ENCODE measurements around the gene SDCCAG8. TPM values are rescaled to one million over a fixed set of nuclear protein-coding genes. Genes with fewer than 3 reads are reported as not detected.

SDCCAG8 gene
- total RNA-seq, 4 donors from 2014 or later = 24.5 to 52.7 (median 31.7) TPM

DNA sequence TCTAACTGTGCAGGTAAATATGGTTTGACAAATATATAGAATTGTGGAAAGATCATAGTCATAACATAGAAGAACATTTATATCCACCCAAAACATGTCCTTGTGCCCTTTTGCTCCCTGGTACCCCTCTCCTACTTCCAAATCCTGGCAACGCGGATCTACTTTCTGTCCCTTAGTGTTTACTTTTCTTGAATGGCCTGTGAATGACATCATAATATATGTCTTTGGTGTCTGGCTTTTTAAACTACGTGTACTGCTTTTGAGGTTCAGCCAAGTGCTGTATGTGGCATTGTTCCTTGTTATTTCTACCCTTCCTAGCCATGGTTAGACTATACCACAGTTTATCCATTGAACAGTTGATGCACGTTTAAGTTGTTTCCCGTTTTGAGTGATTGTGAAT lies 155.6 kb downstream of the SDCCAG8 start:
- 83% methylated on average over 5 of the region's 5 CpGs for WGBS
- Histone ChIP-seq H3K27ac (replicated peaks in 1 of 4) (no peak overlapping the region), H3K9me3 (no peaks in the 10 kb centered on the region), H3K4me1 (no peaks in the 10 kb centered on the region), H3K36me3 (peaks cover 0 to 21% (median 9%) of the 10 kb centered on the region in 4 donors), H3K27me3 (no peaks in the 10 kb centered on the region), H3K4me3 (no peak overlapping the region)
- TF ChIP-seq EP300 (IDR thresholded peaks at IDR 0.05) (no peak), POLR2AphosphoS5 (IDR thresholded peaks at IDR 0.05) (no peak), POLR2A (IDR thresholded peaks at IDR 0.05; ENCODE audit: low read depth) (no peak)
- TF ChIP-seq, protein P1, sequence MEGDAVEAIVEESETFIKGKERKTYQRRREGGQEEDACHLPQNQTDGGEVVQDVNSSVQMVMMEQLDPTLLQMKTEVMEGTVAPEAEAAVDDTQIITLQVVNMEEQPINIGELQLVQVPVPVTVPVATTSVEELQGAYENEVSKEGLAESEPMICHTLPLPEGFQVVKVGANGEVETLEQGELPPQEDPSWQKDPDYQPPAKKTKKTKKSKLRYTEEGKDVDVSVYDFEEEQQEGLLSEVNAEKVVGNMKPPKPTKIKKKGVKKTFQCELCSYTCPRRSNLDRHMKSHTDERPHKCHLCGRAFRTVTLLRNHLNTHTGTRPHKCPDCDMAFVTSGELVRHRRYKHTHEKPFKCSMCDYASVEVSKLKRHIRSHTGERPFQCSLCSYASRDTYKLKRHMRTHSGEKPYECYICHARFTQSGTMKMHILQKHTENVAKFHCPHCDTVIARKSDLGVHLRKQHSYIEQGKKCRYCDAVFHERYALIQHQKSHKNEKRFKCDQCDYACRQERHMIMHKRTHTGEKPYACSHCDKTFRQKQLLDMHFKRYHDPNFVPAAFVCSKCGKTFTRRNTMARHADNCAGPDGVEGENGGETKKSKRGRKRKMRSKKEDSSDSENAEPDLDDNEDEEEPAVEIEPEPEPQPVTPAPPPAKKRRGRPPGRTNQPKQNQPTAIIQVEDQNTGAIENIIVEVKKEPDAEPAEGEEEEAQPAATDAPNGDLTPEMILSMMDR (IDR thresholded peaks at IDR 0.05) = no peak
- DNase-seq (ENCODE audit: extremely low spot score) = no peak
- intact Hi-C loops (cut with DNase I) = no loop called here

DNA sequence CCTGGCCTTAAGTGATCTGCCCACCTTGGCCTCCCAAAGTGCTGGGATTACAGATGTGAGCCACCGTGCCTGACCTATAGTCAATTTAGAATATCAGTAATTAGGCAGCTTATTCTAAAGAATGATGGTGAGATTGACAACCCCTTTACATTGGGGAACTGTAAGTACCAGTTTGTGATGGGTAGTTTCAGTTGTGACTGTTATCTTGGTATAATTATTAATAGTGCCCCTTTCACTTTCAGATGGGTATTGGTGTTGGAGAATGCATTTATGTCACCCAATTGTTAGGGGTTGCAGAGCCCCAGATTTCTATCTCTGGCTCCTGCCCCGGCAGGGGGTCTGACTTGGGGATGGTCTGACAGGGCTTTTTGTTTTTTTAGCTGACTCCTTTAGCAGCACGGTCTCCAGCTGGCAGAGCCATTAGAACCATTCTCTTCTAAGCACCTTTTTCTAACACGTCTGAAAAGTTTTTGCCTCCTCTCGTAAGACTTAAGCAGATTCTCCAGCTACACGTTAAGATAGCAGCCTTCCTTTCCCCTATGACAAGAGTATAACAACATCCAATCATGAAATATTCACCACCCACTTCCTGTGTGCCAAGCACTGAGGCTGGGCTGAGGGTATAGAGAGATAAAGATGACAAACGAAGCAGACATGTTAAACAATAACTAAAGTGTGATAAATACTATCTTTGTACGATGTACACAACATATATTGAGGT lies 157.8 kb downstream of the SDCCAG8 start:
- Histone ChIP-seq H3K9me3 (no peaks in the 10 kb centered on the region), H3K27me3 (no peaks in the 10 kb centered on the region), H3K27ac (replicated peaks in 1 of 4) (no peak overlapping the region), H3K36me3 (peaks cover 0 to 20% (median 12%) of the 10 kb centered on the region in 4 donors), H3K4me1 (no peaks in the 10 kb centered on the region), H3K4me3 (no peak overlapping the region)
- WGBS = 84% methylated on average over 8 of the region's 8 CpGs
- TF ChIP-seq POLR2A (IDR thresholded peaks at IDR 0.05; ENCODE audit: low read depth) (no peak), POLR2AphosphoS5 (IDR thresholded peaks at IDR 0.05) (no peak), EP300 (IDR thresholded peaks at IDR 0.05) (no peak)
- TF ChIP-seq, protein P1 (IDR thresholded peaks at IDR 0.05) = no peak
- intact Hi-C loops (cut with DNase I) = no loop called here
- no peak for DNase-seq (ENCODE audit: extremely low spot score)

DNA sequence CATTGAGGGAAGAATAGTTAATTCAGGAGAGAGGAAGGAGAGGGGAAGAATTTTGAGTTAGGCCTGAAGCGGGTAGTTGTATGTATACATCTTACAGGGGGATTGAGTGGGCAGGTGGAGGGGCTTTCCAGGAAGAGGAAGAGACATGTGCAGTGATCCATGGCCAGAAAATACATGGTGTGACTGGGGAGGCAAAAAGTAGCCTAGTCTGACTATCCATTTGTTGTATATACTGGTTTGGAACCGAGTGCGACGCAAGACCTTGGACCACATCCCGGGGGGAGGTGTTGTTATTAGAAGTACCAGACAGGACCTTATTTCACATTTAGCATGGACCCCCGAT lies 158.3 kb downstream of the SDCCAG8 start:
- Histone ChIP-seq H3K4me3 (no peak overlapping the region), H3K36me3 (peaks cover 3 to 20% (median 12%) of the 10 kb centered on the region in 4 donors), H3K27ac (replicated peaks in 1 of 4) (no peak overlapping the region), H3K4me1 (no peaks in the 10 kb centered on the region), H3K9me3 (no peaks in the 10 kb centered on the region), H3K27me3 (no peaks in the 10 kb centered on the region)
- no peak for DNase-seq (ENCODE audit: extremely low spot score)
- intact Hi-C loops (cut with DNase I) = no loop called here
- 93% methylated on average over 6 of the region's 6 CpGs for WGBS
- no peak for TF ChIP-seq POLR2AphosphoS5 (IDR thresholded peaks at IDR 0.05)
- TF ChIP-seq POLR2A (IDR thresholded peaks at IDR 0.05; ENCODE audit: low read depth) = no peak
- TF ChIP-seq, protein P1 (IDR thresholded peaks at IDR 0.05) = no peak
- TF ChIP-seq EP300 (IDR thresholded peaks at IDR 0.05) = no peak

DNA sequence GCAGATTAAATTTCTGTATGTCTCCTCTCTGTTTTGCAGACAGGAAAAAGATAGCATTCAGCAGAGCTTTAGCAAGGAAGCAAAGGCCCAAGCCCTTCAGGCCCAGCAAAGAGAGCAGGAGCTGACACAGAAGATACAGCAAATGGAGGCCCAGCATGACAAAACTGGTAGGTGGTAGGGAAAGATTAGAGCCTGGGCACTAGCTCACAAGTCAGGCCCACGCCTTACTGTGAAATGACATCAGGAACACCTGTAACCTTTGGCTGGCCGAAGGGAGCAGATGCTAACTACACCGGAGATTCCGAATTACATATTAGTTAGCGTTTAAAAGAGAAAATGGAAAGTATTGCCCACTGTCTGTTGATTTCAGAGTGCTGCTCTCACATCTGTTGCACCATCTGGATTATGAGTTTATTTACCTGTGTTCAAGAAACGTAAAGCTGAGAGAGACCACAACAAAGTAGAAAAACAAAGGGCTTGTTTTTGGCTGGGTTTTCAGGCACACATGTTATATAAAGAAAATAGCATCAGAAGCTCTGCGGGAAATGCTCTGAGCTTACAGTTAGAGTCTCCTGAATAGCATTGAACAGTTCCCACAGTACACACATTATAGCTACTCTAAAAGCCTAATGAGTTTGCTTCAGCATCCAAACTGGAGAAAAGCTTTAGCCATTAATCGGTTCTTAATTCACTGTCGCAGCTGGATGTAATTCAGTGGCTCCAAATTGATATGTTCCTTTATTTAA lies 160.0 kb downstream of the SDCCAG8 start:
- H3K4me1 ChIP-seq = no peaks in the 10 kb centered on the region
- H3K4me3 ChIP-seq = no peak overlapping the region
- no peak overlapping the region for H3K27ac ChIP-seq (replicated peaks in 1 of 4)
- intact Hi-C loops (cut with DNase I) = no loop called here
- WGBS = 86% methylated on average over 9 of the region's 9 CpGs
- H3K36me3 ChIP-seq = peaks cover 3 to 20% (median 12%) of the 10 kb centered on the region in 4 donors
- no peaks in the 10 kb centered on the region for H3K27me3 ChIP-seq
- TF ChIP-seq POLR2AphosphoS5 (IDR thresholded peaks at IDR 0.05) (no peak), EP300 (IDR thresholded peaks at IDR 0.05) (no peak), POLR2A (IDR thresholded peaks at IDR 0.05; ENCODE audit: low read depth) (no peak)
- TF ChIP-seq, protein P1 (IDR thresholded peaks at IDR 0.05) = no peak
- no peak for DNase-seq (ENCODE audit: extremely low spot score)
- H3K9me3 ChIP-seq = no peaks in the 10 kb centered on the region

Measured in esophagus muscularis mucosa (tissue), 4 donors.